HepG2 (cell line): ENCODE measurements around the gene RABL6. TPM values are rescaled to one million over a fixed set of nuclear protein-coding genes. Genes with fewer than 3 reads are reported as not detected.

Source experiments
- ATRX ChIP-seq: sonication (generic); formaldehyde crosslinking; IDR thresholded peaks from 2 replicates; pipeline ENCODE4 v1.4.0; 2020; ENCODE audit warnings: missing genetic modification reagents, borderline replicate concordance
- MAZ ChIP-seq, 2 experiments: sonication (generic) in 1 of 2; formaldehyde crosslinking in 1 of 2; IDR thresholded peaks; 2 replicates each; pipeline versions ENCODE4 v1.5.0 to v1.6.1; 2012 to 2020; ENCODE audit warnings: low read depth in 2 of 2, mild to moderate bottlenecking in 2 of 2, borderline replicate concordance in 1 of 2, improper control_type of control experiment in 1 of 2, low read length in 1 of 2, missing genetic modification reagents in 1 of 2, moderate library complexity in 1 of 2
- MIER3 ChIP-seq: IDR thresholded peaks from 2 replicates; pipeline ENCODE4 v1.6.1; 2016; ENCODE audit warnings: missing compliant biosample characterization, borderline replicate concordance
- RFX3 ChIP-seq: IDR thresholded peaks from 2 replicates; pipeline ENCODE4 v1.6.1; 2016; ENCODE audit warnings: missing biosample characterization, missing genetic modification reagents
- SIX4 ChIP-seq: sonication (generic); formaldehyde crosslinking; IDR thresholded peaks from 2 replicates; pipeline ENCODE4 v1.4.0; 2020; ENCODE audit warnings: missing genetic modification reagents
- ZNF543 ChIP-seq: sonication (generic); formaldehyde crosslinking; IDR thresholded peaks from 2 replicates; pipeline ENCODE4 v1.4.0; 2020; ENCODE audit warnings: mild to moderate bottlenecking, missing genetic modification reagents
- ZNF850 ChIP-seq: sonication (generic); formaldehyde crosslinking; conservative IDR thresholded peaks from 2 replicates; pipeline ENCODE4 v1.9.0; 2021; ENCODE audit warnings: mild to moderate bottlenecking, missing genetic modification reagents
- polyA plus RNA-seq, 8 experiments: library from polyadenylated mRNA; depleted of rRNA in 3 of 8; stranded (reverse) in 7 of 8; unstranded in 1 of 8; fragments of >200 nt; fragmentation: Illumina TruSeq in 4 of 8; extraction: Trizol in 4 of 8; gene quantifications; 2 replicates each; pipeline versions ENCODE4 v1.2.1 to v1.2.3, GENCODE V29; 2011 to 2016; ENCODE audit warnings: low read depth in 4 of 8, missing spikeins in 1 of 8, mixed read lengths in 1 of 8; ENCODE audit not compliant: insufficient read depth in 1 of 8
- total RNA-seq, 5 experiments: library from RNA; depleted of rRNA; stranded (reverse); fragments of >200 nt; fragmentation: Illumina TruSeq; extraction: Trizol; gene quantifications; 2 replicates each; pipeline ENCODE4 v1.2.3, GENCODE V29; 2016; ENCODE audit warnings: low read depth in 1 of 5
- TF ChIP-seq, protein P1 (sequence below): IDR thresholded peaks from 2 replicates; pipeline ENCODE4 v1.6.1; 2016; ENCODE audit warnings: low read depth, missing genetic modification reagents, missing compliant biosample characterization
- TF ChIP-seq, protein P2 (sequence below): IDR thresholded peaks from 2 replicates; pipeline ENCODE4 v1.6.1; 2016; ENCODE audit warnings: missing biosample characterization, missing genetic modification reagents, low read depth
- TF ChIP-seq, protein P3 (sequence below), 2 experiments: sonication (generic) in 1 of 2; formaldehyde crosslinking in 1 of 2; IDR thresholded peaks; 2 replicates each; pipeline versions ENCODE4 v1.6.1 to v1.9.0; 2014 to 2022; ENCODE audit warnings: antibody characterized with exemption in 1 of 2, borderline replicate concordance in 1 of 2, inconsistent platforms in 1 of 2, low read depth in 1 of 2, missing genetic modification reagents in 1 of 2
- TF ChIP-seq, protein P4 (sequence below): sonication (generic); formaldehyde crosslinking; IDR thresholded peaks from 2 replicates; pipeline ENCODE4 v1.5.0; 2020; ENCODE audit warnings: mild to moderate bottlenecking, low read depth, missing genetic modification reagents, borderline replicate concordance

The RABL6 gene
- total and polyA plus RNA-seq, 2 of the 13 experiments (the other 11 are each of a cell fraction or from before 2014, with no cell fraction given), result 81.5 to 125 TPM

DNA sequence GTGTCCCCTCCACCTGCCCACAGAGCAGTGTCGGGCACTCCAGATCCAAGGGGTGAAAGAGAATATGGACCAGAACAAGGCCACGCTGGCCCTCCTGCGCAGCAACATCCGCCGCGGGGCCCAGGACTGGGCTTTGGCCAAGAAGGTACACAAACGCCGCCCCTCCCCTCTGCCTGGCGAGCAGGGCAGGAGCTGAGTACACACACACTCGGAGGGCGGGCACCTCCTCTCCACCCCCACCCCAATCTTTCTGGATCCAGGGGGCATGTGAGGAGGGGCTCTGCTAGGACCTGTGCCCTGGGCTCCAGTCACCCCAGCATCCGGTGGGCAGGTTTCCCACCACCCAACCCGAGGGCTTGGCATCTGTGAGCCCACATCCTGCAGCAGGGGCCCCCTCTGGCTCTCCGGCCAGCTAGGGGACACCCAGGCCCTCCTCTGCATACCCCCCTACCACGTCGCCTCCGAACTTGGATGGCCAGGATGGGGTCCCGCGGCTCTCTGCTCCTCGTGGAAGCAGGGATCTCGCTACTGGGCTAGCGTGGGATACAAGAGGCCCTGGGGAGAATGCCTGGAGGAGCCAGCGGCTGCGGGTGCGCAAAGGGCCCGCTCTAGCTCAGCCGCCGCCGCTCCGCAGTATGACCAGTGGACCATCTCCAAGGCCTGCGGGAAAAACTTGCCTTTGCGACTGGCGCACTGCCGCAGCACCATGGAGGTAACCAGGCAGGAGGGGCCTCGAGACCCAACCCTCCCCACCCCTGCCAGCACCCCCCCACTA, 8.5 kb upstream of the RABL6 start (continued):
- TF ChIP-seq, protein P1, sequence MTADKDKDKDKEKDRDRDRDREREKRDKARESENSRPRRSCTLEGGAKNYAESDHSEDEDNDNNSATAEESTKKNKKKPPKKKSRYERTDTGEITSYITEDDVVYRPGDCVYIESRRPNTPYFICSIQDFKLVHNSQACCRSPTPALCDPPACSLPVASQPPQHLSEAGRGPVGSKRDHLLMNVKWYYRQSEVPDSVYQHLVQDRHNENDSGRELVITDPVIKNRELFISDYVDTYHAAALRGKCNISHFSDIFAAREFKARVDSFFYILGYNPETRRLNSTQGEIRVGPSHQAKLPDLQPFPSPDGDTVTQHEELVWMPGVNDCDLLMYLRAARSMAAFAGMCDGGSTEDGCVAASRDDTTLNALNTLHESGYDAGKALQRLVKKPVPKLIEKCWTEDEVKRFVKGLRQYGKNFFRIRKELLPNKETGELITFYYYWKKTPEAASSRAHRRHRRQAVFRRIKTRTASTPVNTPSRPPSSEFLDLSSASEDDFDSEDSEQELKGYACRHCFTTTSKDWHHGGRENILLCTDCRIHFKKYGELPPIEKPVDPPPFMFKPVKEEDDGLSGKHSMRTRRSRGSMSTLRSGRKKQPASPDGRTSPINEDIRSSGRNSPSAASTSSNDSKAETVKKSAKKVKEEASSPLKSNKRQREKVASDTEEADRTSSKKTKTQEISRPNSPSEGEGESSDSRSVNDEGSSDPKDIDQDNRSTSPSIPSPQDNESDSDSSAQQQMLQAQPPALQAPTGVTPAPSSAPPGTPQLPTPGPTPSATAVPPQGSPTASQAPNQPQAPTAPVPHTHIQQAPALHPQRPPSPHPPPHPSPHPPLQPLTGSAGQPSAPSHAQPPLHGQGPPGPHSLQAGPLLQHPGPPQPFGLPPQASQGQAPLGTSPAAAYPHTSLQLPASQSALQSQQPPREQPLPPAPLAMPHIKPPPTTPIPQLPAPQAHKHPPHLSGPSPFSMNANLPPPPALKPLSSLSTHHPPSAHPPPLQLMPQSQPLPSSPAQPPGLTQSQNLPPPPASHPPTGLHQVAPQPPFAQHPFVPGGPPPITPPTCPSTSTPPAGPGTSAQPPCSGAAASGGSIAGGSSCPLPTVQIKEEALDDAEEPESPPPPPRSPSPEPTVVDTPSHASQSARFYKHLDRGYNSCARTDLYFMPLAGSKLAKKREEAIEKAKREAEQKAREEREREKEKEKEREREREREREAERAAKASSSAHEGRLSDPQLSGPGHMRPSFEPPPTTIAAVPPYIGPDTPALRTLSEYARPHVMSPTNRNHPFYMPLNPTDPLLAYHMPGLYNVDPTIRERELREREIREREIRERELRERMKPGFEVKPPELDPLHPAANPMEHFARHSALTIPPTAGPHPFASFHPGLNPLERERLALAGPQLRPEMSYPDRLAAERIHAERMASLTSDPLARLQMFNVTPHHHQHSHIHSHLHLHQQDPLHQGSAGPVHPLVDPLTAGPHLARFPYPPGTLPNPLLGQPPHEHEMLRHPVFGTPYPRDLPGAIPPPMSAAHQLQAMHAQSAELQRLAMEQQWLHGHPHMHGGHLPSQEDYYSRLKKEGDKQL (CRISPR knock-in tag), result 0 out of 2 replicates have a peak, but pooled peaks have one; percentile 22
- TF ChIP-seq ZNF850 (no peak; the same call in 1 of the 2 replicates), SIX4 (CRISPR knock-in tag) (peak; percentile 46; the same call in 1 of the 2 replicates), MAZ (IDR thresholded peaks at IDR 0.05; ENCODE audit: borderline replicate concordance, low read depth, low read length) (0 out of 2 replicates have a peak, but pooled peaks have one; percentile 22), MAZ (CRISPR knock-in tag; IDR thresholded peaks at IDR 0.05; ENCODE audit: low read depth) (peak; percentile 80; the same call in 1 of the 2 replicates), ZNF543 (CRISPR knock-in tag) (peak; percentile 61; the same call in 1 of the 2 replicates), MIER3 (CRISPR knock-in tag) (peak; percentile 91; the same call in 1 of the 2 replicates), ATRX (CRISPR knock-in tag) (no peak), RFX3 (CRISPR knock-in tag) (no peak)
- TF ChIP-seq, protein P2, sequence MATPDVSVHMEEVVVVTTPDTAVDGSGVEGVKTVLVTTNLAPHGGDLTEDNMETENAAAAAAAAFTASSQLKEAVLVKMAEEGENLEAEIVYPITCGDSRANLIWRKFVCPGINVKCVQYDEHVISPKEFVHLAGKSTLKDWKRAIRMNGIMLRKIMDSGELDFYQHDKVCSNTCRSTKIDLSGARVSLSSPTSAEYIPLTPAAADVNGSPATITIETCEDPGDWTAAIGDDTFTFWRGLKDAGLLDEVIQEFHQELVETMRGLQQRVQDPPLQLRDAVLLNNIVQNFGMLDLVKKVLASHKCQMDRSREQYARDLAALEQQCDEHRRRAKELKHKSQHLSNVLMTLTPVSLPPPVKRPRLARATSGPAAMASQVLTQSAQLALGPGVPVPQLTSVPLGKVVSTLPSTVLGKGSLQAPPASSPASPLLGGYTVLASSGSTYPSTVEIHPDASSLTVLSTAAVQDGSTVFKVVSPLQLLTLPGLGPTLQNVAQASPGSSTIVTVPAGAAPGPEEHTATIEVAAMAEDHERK (CRISPR knock-in tag), result no peak
- TF ChIP-seq, protein P3, sequence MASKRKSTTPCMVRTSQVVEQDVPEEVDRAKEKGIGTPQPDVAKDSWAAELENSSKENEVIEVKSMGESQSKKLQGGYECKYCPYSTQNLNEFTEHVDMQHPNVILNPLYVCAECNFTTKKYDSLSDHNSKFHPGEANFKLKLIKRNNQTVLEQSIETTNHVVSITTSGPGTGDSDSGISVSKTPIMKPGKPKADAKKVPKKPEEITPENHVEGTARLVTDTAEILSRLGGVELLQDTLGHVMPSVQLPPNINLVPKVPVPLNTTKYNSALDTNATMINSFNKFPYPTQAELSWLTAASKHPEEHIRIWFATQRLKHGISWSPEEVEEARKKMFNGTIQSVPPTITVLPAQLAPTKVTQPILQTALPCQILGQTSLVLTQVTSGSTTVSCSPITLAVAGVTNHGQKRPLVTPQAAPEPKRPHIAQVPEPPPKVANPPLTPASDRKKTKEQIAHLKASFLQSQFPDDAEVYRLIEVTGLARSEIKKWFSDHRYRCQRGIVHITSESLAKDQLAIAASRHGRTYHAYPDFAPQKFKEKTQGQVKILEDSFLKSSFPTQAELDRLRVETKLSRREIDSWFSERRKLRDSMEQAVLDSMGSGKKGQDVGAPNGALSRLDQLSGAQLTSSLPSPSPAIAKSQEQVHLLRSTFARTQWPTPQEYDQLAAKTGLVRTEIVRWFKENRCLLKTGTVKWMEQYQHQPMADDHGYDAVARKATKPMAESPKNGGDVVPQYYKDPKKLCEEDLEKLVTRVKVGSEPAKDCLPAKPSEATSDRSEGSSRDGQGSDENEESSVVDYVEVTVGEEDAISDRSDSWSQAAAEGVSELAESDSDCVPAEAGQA (IDR thresholded peaks at IDR 0.05; ENCODE audit: low read depth), result peak; percentile 40; the same call in 1 of the 2 replicates
- TF ChIP-seq, protein P3 (CRISPR knock-in tag; IDR thresholded peaks at IDR 0.05; ENCODE audit: borderline replicate concordance), result 0 out of 2 replicates have a peak, but pooled peaks have one; percentile 64
- TF ChIP-seq, protein P4, sequence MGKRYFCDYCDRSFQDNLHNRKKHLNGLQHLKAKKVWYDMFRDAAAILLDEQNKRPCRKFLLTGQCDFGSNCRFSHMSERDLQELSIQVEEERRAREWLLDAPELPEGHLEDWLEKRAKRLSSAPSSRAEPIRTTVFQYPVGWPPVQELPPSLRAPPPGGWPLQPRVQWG (CRISPR knock-in tag), result no peak
